IMR-90 (cell line): ENCODE results near the gene COA6. TPM values are rescaled to one million over a fixed set of nuclear protein-coding genes. Genes with fewer than 3 reads are reported as not detected.

Experiments
- ATAC-seq: fragments of 200-7000 bp; cut with Tn5 transposase; 2 replicates; pipeline ENCODE4 v1.9.1; 2020; ENCODE audit warnings: low read depth, mild to moderate bottlenecking, moderate library complexity
- BruUV-seq: library from RNA; stranded (reverse); fragments of 400-500 nt; replicated peaks from 2 replicates; lab custom pipeline; 2021; lab: Mats Ljungman, UMichigan
- CTCF ChIA-PET: fragments of 300-600 bp; formaldehyde crosslinking; extraction: SDS; loops from one replicate; lab custom pipeline; 2021; ENCODE audit warnings: antibody characterized with exemption; lab: Yijun Ruan, JAX
- POLR2A ChIA-PET: fragments of 300-600 bp; sonication (Branson Sonifier 250); formaldehyde crosslinking; loops from one replicate; lab custom pipeline; 2022; ENCODE audit warnings: antibody characterized with exemption; ENCODE audit not compliant: unreplicated experiment; lab: Charles Lee
- DNase-seq: peaks from one replicate; pipeline ENCODE4 v3.0.0; 2013
- H2AFZ ChIP-seq: replicated peaks from 2 replicates; pipeline ENCODE3; 2013; ENCODE audit warnings: low read length, mild to moderate bottlenecking; ENCODE audit not compliant: poor library complexity
- H2AK5ac ChIP-seq: 2 replicates; pipeline ENCODE4 v1.6.1; 2013; ENCODE audit warnings: low read depth, low read length, inconsistent platforms
- H2AK9ac ChIP-seq: replicated peaks from 2 replicates; pipeline ENCODE3; 2013; ENCODE audit warnings: mild to moderate bottlenecking, low read depth, low read length, moderate library complexity; ENCODE audit not compliant: poor library complexity
- H2BK120ac ChIP-seq: 2 replicates; pipeline ENCODE4 v1.6.1; 2013; ENCODE audit warnings: low read depth, low read length, inconsistent platforms
- H2BK15ac ChIP-seq: 3 replicates; pipeline ENCODE4 v1.6.1; 2013; ENCODE audit warnings: low read depth, low read length, inconsistent platforms
- H2BK20ac ChIP-seq: 2 replicates; pipeline ENCODE4 v1.6.1; 2013; ENCODE audit warnings: low read depth, mild to moderate bottlenecking, inconsistent platforms, low read length, moderate library complexity
- H2BK5ac ChIP-seq: 2 replicates; pipeline ENCODE4 v1.6.1; 2013; ENCODE audit warnings: mild to moderate bottlenecking, low read depth, low read length, inconsistent platforms; ENCODE audit not compliant: poor library complexity, severe bottlenecking
- H3K14ac ChIP-seq: replicated peaks from 2 replicates; pipeline ENCODE4 v1.6.1; 2013; ENCODE audit warnings: low read depth, low read length, inconsistent platforms
- H3K18ac ChIP-seq: 2 replicates; pipeline ENCODE4 v1.6.1; 2013; ENCODE audit warnings: low read depth, low read length, control low read depth
- H3K23ac ChIP-seq: 2 replicates; pipeline ENCODE4 v1.6.1; 2013; ENCODE audit warnings: low read depth, low read length, inconsistent platforms
- H3K27ac ChIP-seq: 2 replicates; pipeline ENCODE4 v1.5.1; 2013; ENCODE audit warnings: mild to moderate bottlenecking, control low read depth, low read length; ENCODE audit not compliant: insufficient read depth
- H3K27me3 ChIP-seq: 2 replicates; pipeline ENCODE4 v1.6.1; 2013; ENCODE audit warnings: low read length; ENCODE audit not compliant: control insufficient read depth, insufficient read depth
- H3K36me3 ChIP-seq: 2 replicates; pipeline ENCODE4 v1.6.1; 2013; ENCODE audit warnings: low read length, mixed read lengths; ENCODE audit not compliant: control insufficient read depth, insufficient read depth
- H3K4ac ChIP-seq: 2 replicates; pipeline ENCODE4 v1.6.1; 2013; ENCODE audit warnings: low read depth, low read length, inconsistent platforms
- H3K4me1 ChIP-seq: 2 replicates; pipeline ENCODE4 v1.6.1; 2013; ENCODE audit warnings: low read length, mixed read lengths; ENCODE audit not compliant: control insufficient read depth, insufficient read depth
- H3K4me2 ChIP-seq: 2 replicates; pipeline ENCODE4 v1.6.1; 2013; ENCODE audit warnings: low read depth, mild to moderate bottlenecking, control low read depth, low read length, moderate library complexity
- H3K4me3 ChIP-seq: 2 replicates; pipeline ENCODE4 v1.5.1; 2013; ENCODE audit warnings: low read depth, mild to moderate bottlenecking, control low read depth, low read length, moderate library complexity; ENCODE audit not compliant: insufficient read depth
- H3K56ac ChIP-seq: 2 replicates; pipeline ENCODE4 v1.6.1; 2013; ENCODE audit warnings: low read length, inconsistent platforms; ENCODE audit not compliant: insufficient read depth; ENCODE audit errors: extremely low read depth
- H3K79me1 ChIP-seq, 2 experiments: 2 replicates each; pipeline ENCODE4 v1.6.1; 2013; ENCODE audit warnings: low read length in 2 of 2, inconsistent platforms in 1 of 2, low read depth in 1 of 2
- H3K9ac ChIP-seq: 2 replicates; pipeline ENCODE4 v1.6.1; 2013; ENCODE audit warnings: low read depth, low read length, control low read depth
- H3K9me1 ChIP-seq: 2 replicates; pipeline ENCODE4 v1.6.1; 2013; ENCODE audit warnings: low read length, inconsistent platforms; ENCODE audit not compliant: insufficient read depth
- H3K9me3 ChIP-seq: 2 replicates; pipeline ENCODE4 v1.6.1; 2013; ENCODE audit warnings: low read length; ENCODE audit not compliant: control insufficient read depth, insufficient read depth
- H4K20me1 ChIP-seq: 2 replicates; pipeline ENCODE4 v1.6.1; 2013; ENCODE audit warnings: low read length, inconsistent platforms; ENCODE audit not compliant: insufficient read depth
- H4K5ac ChIP-seq: 2 replicates; pipeline ENCODE4 v1.6.1; 2013; ENCODE audit warnings: mild to moderate bottlenecking, low read depth, low read length, control low read depth
- H4K8ac ChIP-seq, 2 experiments: 2 replicates each; pipeline ENCODE4 v1.6.1; 2013; ENCODE audit warnings: low read depth in 2 of 2, low read length in 2 of 2, control low read depth in 1 of 2, inconsistent platforms in 1 of 2
- H4K91ac ChIP-seq: 2 replicates; pipeline ENCODE4 v1.6.1; 2013; ENCODE audit warnings: low read depth, low read length, inconsistent platforms; ENCODE audit not compliant: insufficient read depth
- BHLHE40 ChIP-seq: fragments of 150-350 bp; IDR thresholded peaks from 2 replicates; pipeline ENCODE4 v1.6.1; 2016; ENCODE audit warnings: mild to moderate bottlenecking, low read depth, low read length
- CEBPB ChIP-seq: IDR thresholded peaks from 2 replicates; pipeline ENCODE4 v1.6.1; 2012; ENCODE audit warnings: low read depth, low read length, improper control_type of control experiment
- FOS ChIP-seq: fragments of 150-350 bp; IDR thresholded peaks from 2 replicates; pipeline ENCODE4 v1.6.1; 2016; ENCODE audit warnings: low read depth, low read length
- MAFK ChIP-seq: IDR thresholded peaks from 2 replicates; pipeline ENCODE4 v1.6.1; 2012; ENCODE audit warnings: low read depth, low read length, improper control_type of control experiment
- MAZ ChIP-seq: IDR thresholded peaks from 2 replicates; pipeline ENCODE4 v1.6.1; 2012; ENCODE audit warnings: low read depth, mild to moderate bottlenecking, low read length, improper control_type of control experiment, moderate library complexity, borderline replicate concordance
- MXI1 ChIP-seq: IDR thresholded peaks from 2 replicates; pipeline ENCODE4 v1.6.1; 2012; ENCODE audit warnings: low read depth, mild to moderate bottlenecking, low read length, moderate library complexity, borderline replicate concordance
- NFE2L2 ChIP-seq: fragments of 150-350 bp; IDR thresholded peaks from 2 replicates; pipeline ENCODE4 v1.6.1; 2016; ENCODE audit warnings: low read depth, mild to moderate bottlenecking, low read length
- POLR2A ChIP-seq: IDR thresholded peaks from 2 replicates; pipeline ENCODE4 v1.6.1; 2012; ENCODE audit warnings: mild to moderate bottlenecking, low read depth, low read length
- RAD21 ChIP-seq: IDR thresholded peaks from 2 replicates; pipeline ENCODE4 v1.6.1; 2012; ENCODE audit warnings: low read length, improper control_type of control experiment
- RCOR1 ChIP-seq: IDR thresholded peaks from 2 replicates; pipeline ENCODE4 v1.6.1; 2012; ENCODE audit warnings: mild to moderate bottlenecking, low read length, improper control_type of control experiment; ENCODE audit not compliant: insufficient replicate concordance
- RFX5 ChIP-seq: IDR thresholded peaks from 2 replicates; pipeline ENCODE4 v1.8.0; 2012; ENCODE audit warnings: low read depth, mild to moderate bottlenecking, low read length, moderate library complexity
- SMC3 ChIP-seq: fragments of 150-350 bp; IDR thresholded peaks from 2 replicates; pipeline ENCODE4 v1.6.1; 2016; ENCODE audit warnings: low read depth, mild to moderate bottlenecking, antibody characterized with exemption, low read length, moderate library complexity
- WGBS, 2 experiments: methylation state at CpG; one replicate each; pipeline versions ENCODE4 v1.1.5 to v1.1.7; 2013; ENCODE audit warnings: missing lambda C conversion rate in 2 of 2; ENCODE audit not compliant: insufficient read length in 1 of 2; ENCODE audit errors: extremely low coverage in 2 of 2; 5-methylcytosine and 5-hydroxymethylcytosine counted together
- dilution Hi-C: fragments of 300-500 bp; cut with HindIII; formaldehyde crosslinking; loops from one replicate; pipeline ENCODE4 v1.14.3; 2018; ENCODE audit warnings: low sequenced_read_pairs; ENCODE audit not compliant: unreplicated experiment
- in situ Hi-C: fragments of 300-500 bp; cut with MboI; formaldehyde crosslinking; loops from 3 replicates; pipeline ENCODE4 v1.14.3; 2019; ENCODE audit warnings: low sequenced_read_pairs, inconsistent platforms, mixed read lengths
- intact Hi-C: fragments of 100-400 bp; cut with micrococcal nuclease; formaldehyde crosslinking; loops from 2 replicates; pipeline ENCODE4 v1.10.0; 2022
- polyA plus RNA-seq, 3 experiments: library from polyadenylated mRNA; depleted of rRNA; stranded (reverse); fragments of >200 nt; gene quantifications; 2 replicates each; pipeline ENCODE4 v1.2.3, GENCODE V29; 2012; ENCODE audit warnings: low replicate concordance in 1 of 3
- total RNA-seq: library from RNA; depleted of rRNA; stranded (reverse); fragments of >200 nt; gene quantifications from 2 replicates; pipeline ENCODE4 v1.2.3, GENCODE V29; 2012
- TF ChIP-seq, protein P1 (sequence below): fragments of 150-350 bp; IDR thresholded peaks from 2 replicates; pipeline ENCODE4 v1.6.1; 2017; ENCODE audit warnings: mild to moderate bottlenecking, antibody characterized with exemption, low read length, low read depth
- TF ChIP-seq, protein P2 (sequence below): conservative IDR thresholded peaks from 2 replicates; pipeline ENCODE4 v1.5.1; 2012; ENCODE audit warnings: mild to moderate bottlenecking, low read depth, low read length, improper control_type of control experiment

Gene COA6
- total and polyA plus RNA-seq, 2 of the 4 experiments (the other 2 are of a cell fraction): 6.8 to 14.3 TPM

DNA sequence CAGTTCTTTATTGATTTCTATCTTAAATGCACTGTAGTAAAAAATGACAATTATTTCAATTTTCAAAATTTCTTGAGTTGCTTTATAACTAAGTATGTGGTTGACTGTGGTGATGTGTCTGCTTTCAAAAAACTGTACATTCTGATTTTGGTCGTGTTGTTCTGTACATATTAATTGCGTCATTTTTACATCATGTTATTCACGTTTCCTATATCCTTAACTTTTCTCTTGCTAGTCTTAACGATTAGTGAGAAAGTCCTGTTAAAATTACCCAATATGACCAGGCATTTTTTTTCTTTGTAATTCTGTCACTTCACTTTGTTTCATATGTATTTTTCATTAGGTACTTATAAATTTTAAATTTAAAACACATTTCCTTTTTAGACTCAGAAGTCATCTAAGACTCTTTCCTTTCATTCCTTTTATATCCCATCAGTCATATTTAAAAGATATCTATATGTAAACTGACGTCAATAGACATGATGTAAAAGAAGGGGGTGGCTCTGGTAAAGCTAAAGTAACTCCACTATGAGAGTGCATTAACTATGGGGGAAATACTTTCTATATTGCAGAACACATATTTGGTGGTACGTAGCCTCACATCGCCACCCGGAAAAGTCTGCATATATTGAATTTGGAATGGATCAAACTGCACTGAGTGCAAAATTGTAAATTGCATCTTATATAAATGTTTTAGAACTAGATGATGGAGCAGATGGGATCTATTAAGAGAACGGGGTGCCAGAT is 1.1 kb upstream of the COA6 start:
- H3K9me3 ChIP-seq: no peaks in the 10 kb centered on the region
- no peak overlapping the region for H4K91ac ChIP-seq
- POLR2A ChIA-PET: no interaction called here
- WGBS, 2 experiments: no CpG with 5 or more reads among the region's 9 CpGs
- H3K9ac ChIP-seq: peak overlapping the region; percentile 12; the same call in 1 of the 2 replicates
- CTCF ChIA-PET: no interaction called here
- DNase-seq: no peak
- H2AK5ac ChIP-seq: no peak overlapping the region
- dilution Hi-C loops: no loop called here
- H3K4ac ChIP-seq: no peak overlapping the region
- peaks cover 10% of the 10 kb centered on the region for H3K36me3 ChIP-seq
- peak overlapping the region; percentile 64 for H3K4me3 ChIP-seq
- H3K56ac ChIP-seq: no peak overlapping the region
- H4K5ac ChIP-seq: no peak overlapping the region
- no peak overlapping the region for H3K23ac ChIP-seq
- peak overlapping the region; percentile 75 to 98; a peak in 3 of 4 replicates for H4K8ac ChIP-seq
- H2AK9ac ChIP-seq: no peak overlapping the region
- no peaks in the 10 kb centered on the region for H3K4me1 ChIP-seq
- peak overlapping the region; percentile 67 for H3K4me2 ChIP-seq
- no peak overlapping the region for H2AFZ ChIP-seq
- no peak overlapping the region for H2BK20ac ChIP-seq
- peaks cover 18 to 30% of the 10 kb centered on the region in 2 experiments; a peak in 3 of 4 replicates for H3K79me1 ChIP-seq
- no peak overlapping the region for H3K14ac ChIP-seq
- no peak overlapping the region for H3K18ac ChIP-seq
- H2BK120ac ChIP-seq: no peak overlapping the region
- ATAC-seq: no peak
- no peak for TF ChIP-seq RCOR1
- no peak for TF ChIP-seq BHLHE40
- TF ChIP-seq MAZ: no peak
- TF ChIP-seq RAD21: no peak
- no peak for TF ChIP-seq MAFK
- no peak for TF ChIP-seq RFX5
- TF ChIP-seq POLR2A: no peak
- no peak for TF ChIP-seq MXI1
- TF ChIP-seq, protein P1, sequence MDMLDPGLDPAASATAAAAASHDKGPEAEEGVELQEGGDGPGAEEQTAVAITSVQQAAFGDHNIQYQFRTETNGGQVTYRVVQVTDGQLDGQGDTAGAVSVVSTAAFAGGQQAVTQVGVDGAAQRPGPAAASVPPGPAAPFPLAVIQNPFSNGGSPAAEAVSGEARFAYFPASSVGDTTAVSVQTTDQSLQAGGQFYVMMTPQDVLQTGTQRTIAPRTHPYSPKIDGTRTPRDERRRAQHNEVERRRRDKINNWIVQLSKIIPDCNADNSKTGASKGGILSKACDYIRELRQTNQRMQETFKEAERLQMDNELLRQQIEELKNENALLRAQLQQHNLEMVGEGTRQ: no peak
- TF ChIP-seq, protein P2, sequence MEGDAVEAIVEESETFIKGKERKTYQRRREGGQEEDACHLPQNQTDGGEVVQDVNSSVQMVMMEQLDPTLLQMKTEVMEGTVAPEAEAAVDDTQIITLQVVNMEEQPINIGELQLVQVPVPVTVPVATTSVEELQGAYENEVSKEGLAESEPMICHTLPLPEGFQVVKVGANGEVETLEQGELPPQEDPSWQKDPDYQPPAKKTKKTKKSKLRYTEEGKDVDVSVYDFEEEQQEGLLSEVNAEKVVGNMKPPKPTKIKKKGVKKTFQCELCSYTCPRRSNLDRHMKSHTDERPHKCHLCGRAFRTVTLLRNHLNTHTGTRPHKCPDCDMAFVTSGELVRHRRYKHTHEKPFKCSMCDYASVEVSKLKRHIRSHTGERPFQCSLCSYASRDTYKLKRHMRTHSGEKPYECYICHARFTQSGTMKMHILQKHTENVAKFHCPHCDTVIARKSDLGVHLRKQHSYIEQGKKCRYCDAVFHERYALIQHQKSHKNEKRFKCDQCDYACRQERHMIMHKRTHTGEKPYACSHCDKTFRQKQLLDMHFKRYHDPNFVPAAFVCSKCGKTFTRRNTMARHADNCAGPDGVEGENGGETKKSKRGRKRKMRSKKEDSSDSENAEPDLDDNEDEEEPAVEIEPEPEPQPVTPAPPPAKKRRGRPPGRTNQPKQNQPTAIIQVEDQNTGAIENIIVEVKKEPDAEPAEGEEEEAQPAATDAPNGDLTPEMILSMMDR: no peak
- no peak for TF ChIP-seq NFE2L2
- TF ChIP-seq CEBPB: no peak
- TF ChIP-seq SMC3: no peak
- TF ChIP-seq FOS: no peak
- H2BK15ac ChIP-seq: no peak overlapping the region
- intact Hi-C loops: loop anchor here (5.0 kb wide), 1 partner anchor 160 kb away; no protein-coding TSS in a partner anchor
- in situ Hi-C loops: no loop called here
- no TSS peak for BruUV-seq
- H3K27ac ChIP-seq: no peak overlapping the region
- 0 out of 2 replicates have a peak, but pooled peaks cover 2% of the 10 kb centered on the region for H3K9me1 ChIP-seq
- H4K20me1 ChIP-seq: no peaks in the 10 kb centered on the region
- H2BK5ac ChIP-seq: peak overlapping the region; percentile 7
- no peaks in the 10 kb centered on the region for H3K27me3 ChIP-seq
